MM.1S (cell line): ENCODE results near the gene TCN1.
"Not testable (repeated sequence)": the region's sequence is repeated elsewhere in the genome, so short reads cannot be mapped to it uniquely, and the experiment has no call there.

ENCODE experiments used
- DNase-seq: peaks from one replicate; pipeline ENCODE4 v3.0.0-alpha.2; 2015
- H2AFZ ChIP-seq: fragments of 300-600 bp; sonication (generic); 2 replicates; pipeline ENCODE4 v1.6.0; 2016; ENCODE audit warnings: antibody characterized with exemption, low read length
- H3F3A ChIP-seq: fragments of 300-600 bp; sonication (generic); 2 replicates; pipeline ENCODE4 v1.6.1; 2016; ENCODE audit warnings: mild to moderate bottlenecking, antibody characterized with exemption, low read length, moderate library complexity, mixed read lengths; ENCODE audit not compliant: insufficient read depth
- H3K27ac ChIP-seq: fragments of 300-600 bp; sonication (generic); 2 replicates; pipeline ENCODE4 v1.5.1; 2016; ENCODE audit warnings: mild to moderate bottlenecking, low read length
- H3K27me3 ChIP-seq: fragments of 300-600 bp; sonication (generic); replicated peaks from 2 replicates; pipeline ENCODE4 v1.6.0; 2016; ENCODE audit warnings: low read length; ENCODE audit not compliant: insufficient read depth
- H3K36me3 ChIP-seq: fragments of 300-600 bp; sonication (generic); replicated peaks from 2 replicates; pipeline ENCODE4 v1.6.1; 2016; ENCODE audit warnings: mild to moderate bottlenecking, low read length, mixed read lengths; ENCODE audit not compliant: insufficient read depth
- H3K4me1 ChIP-seq: fragments of 300-600 bp; sonication (generic); 2 replicates; pipeline ENCODE4 v1.6.1; 2016; ENCODE audit warnings: low read length, mixed read lengths
- H3K4me2 ChIP-seq: fragments of 300-600 bp; sonication (generic); 2 replicates; pipeline ENCODE4 v1.6.0; 2016; ENCODE audit warnings: low read depth, low read length
- H3K4me3 ChIP-seq: fragments of 300-600 bp; sonication (generic); 2 replicates; pipeline ENCODE4 v1.5.1; 2016; ENCODE audit warnings: low read length, mixed read lengths
- H3K79me2 ChIP-seq: fragments of 300-600 bp; sonication (generic); 2 replicates; pipeline ENCODE4 v1.6.1; 2016; ENCODE audit warnings: mixed run types, low read length, mixed read lengths
- H3K9ac ChIP-seq: fragments of 300-600 bp; sonication (generic); 2 replicates; pipeline ENCODE4 v1.6.1; 2016; ENCODE audit warnings: low read length, mixed read lengths
- H3K9me2 ChIP-seq: fragments of 300-600 bp; sonication (generic); replicated peaks from 2 replicates; pipeline ENCODE4 v1.6.1; 2016; ENCODE audit warnings: mild to moderate bottlenecking, low read length, mixed read lengths; ENCODE audit not compliant: insufficient read depth
- H3K9me3 ChIP-seq: fragments of 300-600 bp; sonication (generic); replicated peaks from 2 replicates; pipeline ENCODE4 v1.6.1; 2016; ENCODE audit warnings: mild to moderate bottlenecking, low read length, mixed read lengths; ENCODE audit not compliant: insufficient read depth
- H4K20me1 ChIP-seq: fragments of 300-600 bp; sonication (generic); 2 replicates; pipeline ENCODE4 v1.6.1; 2016; ENCODE audit warnings: mild to moderate bottlenecking, low read length, moderate library complexity, mixed read lengths; ENCODE audit not compliant: insufficient read depth
- EZH2 ChIP-seq: fragments of 300-600 bp; sonication (generic); optimal IDR thresholded peaks from 2 replicates; pipeline ENCODE3; 2017; ENCODE audit warnings: low read depth, mild to moderate bottlenecking, antibody characterized with exemption, low read length, mixed read lengths
- EZH2phosphoT487 ChIP-seq: fragments of 300-600 bp; sonication (generic); IDR thresholded peaks from 2 replicates; pipeline ENCODE4 v1.6.1; 2018; ENCODE audit warnings: antibody characterized with exemption, low read length
- TF ChIP-seq, protein P1 (sequence below): fragments of 300-600 bp; sonication (generic); IDR thresholded peaks from 2 replicates; pipeline ENCODE4 v1.5.1; 2016; ENCODE audit warnings: antibody characterized with exemption, low read length, mixed read lengths

Gene TCN1

GRCh38 chr11:59859673-59860072 lies 6.6 kb downstream of the TCN1 start:
- no peaks in the 10 kb centered on the region for H3F3A ChIP-seq
- no peak overlapping the region for H2AFZ ChIP-seq
- H3K4me3 ChIP-seq = no peak overlapping the region
- DNase-seq = no peak
- H3K4me1 ChIP-seq = no peaks in the 10 kb centered on the region
- H3K36me3 ChIP-seq = no peaks in the 10 kb centered on the region
- TF ChIP-seq, protein P1, sequence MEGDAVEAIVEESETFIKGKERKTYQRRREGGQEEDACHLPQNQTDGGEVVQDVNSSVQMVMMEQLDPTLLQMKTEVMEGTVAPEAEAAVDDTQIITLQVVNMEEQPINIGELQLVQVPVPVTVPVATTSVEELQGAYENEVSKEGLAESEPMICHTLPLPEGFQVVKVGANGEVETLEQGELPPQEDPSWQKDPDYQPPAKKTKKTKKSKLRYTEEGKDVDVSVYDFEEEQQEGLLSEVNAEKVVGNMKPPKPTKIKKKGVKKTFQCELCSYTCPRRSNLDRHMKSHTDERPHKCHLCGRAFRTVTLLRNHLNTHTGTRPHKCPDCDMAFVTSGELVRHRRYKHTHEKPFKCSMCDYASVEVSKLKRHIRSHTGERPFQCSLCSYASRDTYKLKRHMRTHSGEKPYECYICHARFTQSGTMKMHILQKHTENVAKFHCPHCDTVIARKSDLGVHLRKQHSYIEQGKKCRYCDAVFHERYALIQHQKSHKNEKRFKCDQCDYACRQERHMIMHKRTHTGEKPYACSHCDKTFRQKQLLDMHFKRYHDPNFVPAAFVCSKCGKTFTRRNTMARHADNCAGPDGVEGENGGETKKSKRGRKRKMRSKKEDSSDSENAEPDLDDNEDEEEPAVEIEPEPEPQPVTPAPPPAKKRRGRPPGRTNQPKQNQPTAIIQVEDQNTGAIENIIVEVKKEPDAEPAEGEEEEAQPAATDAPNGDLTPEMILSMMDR = no peak
- TF ChIP-seq EZH2 (no peak), EZH2phosphoT487 (no peak)
- no peaks in the 10 kb centered on the region for H3K9me3 ChIP-seq
- no peak overlapping the region for H3K27ac ChIP-seq
- H4K20me1 ChIP-seq = no peaks in the 10 kb centered on the region
- H3K9ac ChIP-seq = no peak overlapping the region
- no peaks in the 10 kb centered on the region for H3K79me2 ChIP-seq
- H3K27me3 ChIP-seq = no peaks in the 10 kb centered on the region
- no peak overlapping the region for H3K4me2 ChIP-seq
- H3K9me2 ChIP-seq = no peaks in the 10 kb centered on the region

DNA sequence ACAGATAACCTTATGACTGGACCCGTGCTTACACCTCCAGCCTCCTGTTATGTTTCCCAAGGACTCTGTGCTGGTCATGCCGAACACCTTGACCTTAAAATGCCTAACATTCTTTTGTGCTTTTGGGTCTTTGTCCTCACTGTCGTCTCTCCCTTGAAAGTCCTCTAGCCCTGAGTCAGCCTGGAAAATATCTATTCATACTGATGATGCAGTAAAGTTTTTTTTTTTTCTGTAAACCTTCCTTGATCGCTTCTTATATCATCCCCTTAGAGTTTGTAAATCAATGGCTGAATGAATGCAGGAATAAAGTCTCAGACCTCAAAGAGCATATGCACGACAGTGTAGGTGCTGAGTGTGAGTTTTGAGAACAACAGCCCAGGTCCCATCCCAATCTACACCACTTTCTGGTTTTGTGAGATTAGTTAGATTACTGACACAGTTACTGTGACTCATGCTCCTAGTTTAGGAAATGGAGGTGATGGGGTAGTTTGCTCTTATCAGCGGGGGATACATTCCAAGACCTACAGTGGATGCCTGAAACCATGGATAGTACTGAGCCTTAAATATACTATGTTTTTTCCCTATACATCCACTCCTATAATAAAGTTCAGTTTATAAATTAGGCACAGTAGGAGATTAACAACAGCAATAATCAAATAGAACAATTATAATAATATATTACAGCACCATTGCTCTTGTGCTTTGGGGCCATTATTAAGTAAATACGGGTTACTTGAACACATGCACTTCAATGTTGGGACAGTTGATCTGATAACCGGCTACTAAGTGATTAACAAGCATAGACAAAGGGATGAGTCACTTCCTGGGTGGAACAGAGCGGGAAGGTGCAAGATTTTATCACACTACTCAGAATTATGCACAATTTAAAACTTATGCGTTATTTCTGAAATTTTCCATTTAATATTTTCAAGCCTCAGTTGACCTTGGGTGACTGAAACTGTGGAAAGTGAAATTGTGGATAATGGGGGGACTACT lies 8.6 kb downstream of the TCN1 start:
- H3K27ac ChIP-seq = no peak overlapping the region
- H3K4me1 ChIP-seq = no peaks in the 10 kb centered on the region
- H3K9me2 ChIP-seq = no peaks in the 10 kb centered on the region
- H3K27me3 ChIP-seq = no peaks in the 10 kb centered on the region
- no peaks in the 10 kb centered on the region for H3K79me2 ChIP-seq
- no peaks in the 10 kb centered on the region for H3K9me3 ChIP-seq
- TF ChIP-seq, protein P1 = no peak
- TF ChIP-seq EZH2phosphoT487 = no peak
- no peak for TF ChIP-seq EZH2
- H2AFZ ChIP-seq = no peak overlapping the region
- H4K20me1 ChIP-seq = no peaks in the 10 kb centered on the region
- no peak for DNase-seq
- H3K4me3 ChIP-seq = no peak overlapping the region
- no peak overlapping the region for H3K9ac ChIP-seq
- no peaks in the 10 kb centered on the region for H3F3A ChIP-seq
- H3K36me3 ChIP-seq = no peaks in the 10 kb centered on the region
- no peak overlapping the region for H3K4me2 ChIP-seq

- Histone ChIP-seq H3F3A (no peaks in the 10 kb centered on the region), H3K27ac (no peak overlapping the region), H3K27me3 (no peaks in the 10 kb centered on the region), H3K36me3 (no peaks in the 10 kb centered on the region), H3K4me3 (no peak overlapping the region), H4K20me1 (no peaks in the 10 kb centered on the region), H2AFZ (no peak overlapping the region), H3K9me3 (no peaks in the 10 kb centered on the region), H3K4me2 (no peak overlapping the region), H3K9ac (no peak overlapping the region), H3K9me2 (no peaks in the 10 kb centered on the region), H3K79me2 (no peaks in the 10 kb centered on the region), H3K4me1 (no peaks in the 10 kb centered on the region)
- no peak for TF ChIP-seq EZH2
- TF ChIP-seq, protein P1 = no peak
- no peak for TF ChIP-seq EZH2phosphoT487
- DNase-seq = no peak
These were observed 11.4 kb downstream of the TCN1 start for GRCh38 chr11:59854871-59855270.

GRCh38 chr11:59851416-59851815 lies 14.9 kb downstream of the TCN1 start:
- not testable (repeated sequence) for H3K36me3 ChIP-seq, H3K79me2 ChIP-seq, H3K9me2 ChIP-seq, H3K4me3 ChIP-seq, DNase-seq, H3K4me1 ChIP-seq, H4K20me1 ChIP-seq, H3F3A ChIP-seq, H3K9me3 ChIP-seq, H3K9ac ChIP-seq, H3K27me3 ChIP-seq, H3K27ac ChIP-seq, H3K4me2 ChIP-seq, H2AFZ ChIP-seq

- not testable (repeated sequence) for H3K9me2 ChIP-seq, H3K79me2 ChIP-seq, H4K20me1 ChIP-seq, H3K27me3 ChIP-seq, H3K9me3 ChIP-seq, DNase-seq, H3K4me2 ChIP-seq, H3F3A ChIP-seq, H3K27ac ChIP-seq, H3K36me3 ChIP-seq, H2AFZ ChIP-seq, H3K9ac ChIP-seq, H3K4me1 ChIP-seq, H3K4me3 ChIP-seq
These were observed 16.7 kb downstream of the TCN1 start for GRCh38 chr11:59849551-59849950.
